Lower leg skin (tissue), 4 donors: ENCODE data around the gene EDN1. TPM values are rescaled to one million over a fixed set of nuclear protein-coding genes. Genes with fewer than 3 reads are reported as not detected.

Experiments
- DNase-seq, 2 donors: peaks; one replicate each; pipeline ENCODE4 v3.0.0-alpha.2; 2019; ENCODE audit warnings: low spot score in 2 of 2
- H3K4me3 ChIP-seq: fragments of 200-600 bp; sonication (generic); 2 replicates; pipeline ENCODE4 v1.5.1; 2017; ENCODE audit warnings: mild to moderate bottlenecking, low read depth; ENCODE audit not compliant: poor library complexity, severe bottlenecking
- POLR2A ChIP-seq, 2 donors: fragments of 450-650 bp; IDR thresholded peaks; one replicate each; pipeline ENCODE4 v1.6.1; 2016 to 2017; ENCODE audit warnings: antibody characterized with exemption in 2 of 2, mild to moderate bottlenecking in 1 of 2, moderate library complexity in 1 of 2
- WGBS, 2 donors: methylation state at CpG; one replicate each; pipeline ENCODE4 v1.1.5; 2018; 5-methylcytosine and 5-hydroxymethylcytosine counted together
- intact Hi-C: fragments of 100-400 bp; cut with DNase I; formaldehyde crosslinking; loops from one replicate; pipeline ENCODE4 v1.15.0; 2023; ENCODE audit warnings: low total_unique reads
- total RNA-seq, 4 donors: library from RNA; depleted of rRNA; stranded (reverse); fragments of >200 nt; gene quantifications; one replicate each; pipeline ENCODE4 v1.1.0, GENCODE V29; 2016
- TF ChIP-seq, protein P1 (sequence below), 3 donors: fragments of 450-650 bp; IDR thresholded peaks; one replicate each; pipeline ENCODE4 v1.5.1; 2016; ENCODE audit warnings: antibody characterized with exemption in 3 of 3, mild to moderate bottlenecking in 3 of 3, moderate library complexity in 2 of 3

Gene EDN1
- 10 to 100 TPM; 11.1 to 42.6 (median 15.5) TPM for total RNA-seq

DNA sequence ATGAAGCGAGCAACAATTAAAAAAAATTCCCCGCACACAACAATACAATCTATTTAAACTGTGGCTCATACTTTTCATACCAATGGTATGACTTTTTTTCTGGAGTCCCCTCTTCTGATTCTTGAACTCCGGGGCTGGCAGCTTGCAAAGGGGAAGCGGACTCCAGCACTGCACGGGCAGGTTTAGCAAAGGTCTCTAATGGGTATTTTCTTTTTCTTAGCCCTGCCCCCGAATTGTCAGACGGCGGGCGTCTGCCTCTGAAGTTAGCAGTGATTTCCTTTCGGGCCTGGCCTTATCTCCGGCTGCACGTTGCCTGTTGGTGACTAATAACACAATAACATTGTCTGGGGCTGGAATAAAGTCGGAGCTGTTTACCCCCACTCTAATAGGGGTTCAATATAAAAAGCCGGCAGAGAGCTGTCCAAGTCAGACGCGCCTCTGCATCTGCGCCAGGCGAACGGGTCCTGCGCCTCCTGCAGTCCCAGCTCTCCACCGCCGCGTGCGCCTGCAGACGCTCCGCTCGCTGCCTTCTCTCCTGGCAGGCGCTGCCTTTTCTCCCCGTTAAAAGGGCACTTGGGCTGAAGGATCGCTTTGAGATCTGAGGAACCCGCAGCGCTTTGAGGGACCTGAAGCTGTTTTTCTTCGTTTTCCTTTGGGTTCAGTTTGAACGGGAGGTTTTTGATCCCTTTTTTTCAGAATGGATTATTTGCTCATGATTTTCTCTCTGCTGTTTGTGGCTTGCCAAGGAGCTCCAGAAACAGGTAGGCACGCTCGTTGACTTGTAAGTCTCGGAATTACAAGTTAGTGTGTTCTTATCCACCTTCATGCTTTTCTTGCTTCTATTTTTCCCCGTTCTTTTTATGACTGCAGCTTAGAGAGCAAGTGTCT lies at the start of gene EDN1:
TSS of gene EDN1 (plus strand) at position 429 of the 888 bp plus-strand sequence. CDS start at position 698, 269 bp downstream.
- peak; percentile 73 to 94 for DNase-seq
- TF ChIP-seq, protein P1, sequence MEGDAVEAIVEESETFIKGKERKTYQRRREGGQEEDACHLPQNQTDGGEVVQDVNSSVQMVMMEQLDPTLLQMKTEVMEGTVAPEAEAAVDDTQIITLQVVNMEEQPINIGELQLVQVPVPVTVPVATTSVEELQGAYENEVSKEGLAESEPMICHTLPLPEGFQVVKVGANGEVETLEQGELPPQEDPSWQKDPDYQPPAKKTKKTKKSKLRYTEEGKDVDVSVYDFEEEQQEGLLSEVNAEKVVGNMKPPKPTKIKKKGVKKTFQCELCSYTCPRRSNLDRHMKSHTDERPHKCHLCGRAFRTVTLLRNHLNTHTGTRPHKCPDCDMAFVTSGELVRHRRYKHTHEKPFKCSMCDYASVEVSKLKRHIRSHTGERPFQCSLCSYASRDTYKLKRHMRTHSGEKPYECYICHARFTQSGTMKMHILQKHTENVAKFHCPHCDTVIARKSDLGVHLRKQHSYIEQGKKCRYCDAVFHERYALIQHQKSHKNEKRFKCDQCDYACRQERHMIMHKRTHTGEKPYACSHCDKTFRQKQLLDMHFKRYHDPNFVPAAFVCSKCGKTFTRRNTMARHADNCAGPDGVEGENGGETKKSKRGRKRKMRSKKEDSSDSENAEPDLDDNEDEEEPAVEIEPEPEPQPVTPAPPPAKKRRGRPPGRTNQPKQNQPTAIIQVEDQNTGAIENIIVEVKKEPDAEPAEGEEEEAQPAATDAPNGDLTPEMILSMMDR (IDR thresholded peaks at IDR 0.05), result no peak
- TF ChIP-seq POLR2A (IDR thresholded peaks at IDR 0.05), result no peak
- intact Hi-C loops, result loop anchor here (5.0 to 10.0 kb wide), 2 partner anchors 635 to 703 kb away; no protein-coding TSS in a partner anchor
- peak within 1 kb of the TSS; percentile 10 for H3K4me3 ChIP-seq
- WGBS, 2 donors, result 1% methylated on average over 38 of the region's 38 CpGs

DNA sequence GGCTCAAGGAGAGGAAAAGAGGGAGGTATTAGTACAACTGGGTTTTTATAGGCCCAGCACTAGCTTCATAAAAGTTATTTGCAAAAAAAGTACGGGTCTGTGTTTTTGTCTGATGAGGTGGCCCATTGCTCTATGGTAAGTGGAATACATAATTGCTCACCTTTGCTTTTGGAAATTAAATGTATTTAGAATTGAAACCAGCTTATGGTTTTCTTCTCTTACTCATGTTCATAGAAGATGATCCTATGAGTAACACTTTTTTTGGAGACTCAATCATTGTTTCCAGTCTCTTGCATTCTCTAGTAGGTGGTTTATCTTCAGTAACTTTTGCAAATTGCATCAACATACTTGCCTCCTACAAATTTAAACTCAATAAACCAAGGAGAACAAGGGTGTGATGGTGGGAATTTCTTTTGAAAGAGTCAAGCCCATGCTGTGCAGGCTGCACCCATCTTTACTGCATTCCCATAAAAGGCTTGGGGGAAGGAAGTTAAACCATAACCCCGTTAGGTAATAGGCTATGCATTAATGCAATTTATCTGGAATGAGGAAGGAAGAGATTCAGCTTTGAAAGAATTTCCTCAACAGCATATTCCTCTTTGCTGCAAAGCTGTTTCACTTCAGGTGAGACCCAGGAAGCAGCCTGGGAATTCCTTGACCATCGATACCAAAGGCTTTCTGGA lies 48.5 kb upstream of the EDN1 start:
- intact Hi-C loops, result no loop called here
- no peak for DNase-seq
- WGBS, 2 donors, result 74 to 80% methylated on average over 3 of the region's 3 CpGs
- TF ChIP-seq POLR2A (IDR thresholded peaks at IDR 0.05), result no peak
- H3K4me3 ChIP-seq, result no peak overlapping the region

DNA sequence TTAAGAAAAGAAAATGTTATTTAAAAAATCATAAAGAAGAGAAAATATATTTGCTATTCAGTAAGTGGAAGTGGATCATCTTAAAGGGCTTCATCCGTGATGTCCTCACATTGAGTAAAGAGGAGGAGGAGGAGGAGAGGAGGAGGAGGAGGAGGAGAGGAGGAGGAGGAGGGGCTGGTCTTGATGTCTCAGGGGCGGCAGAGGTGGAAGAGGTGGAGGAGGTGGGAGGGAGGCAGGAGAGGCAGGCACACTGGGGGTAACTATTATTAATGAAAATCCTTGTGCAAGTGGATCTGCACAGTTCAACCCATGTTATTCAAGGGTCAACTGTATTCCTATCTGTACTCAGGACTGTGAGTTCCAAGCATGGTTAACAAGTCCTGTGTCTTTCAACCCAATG lies 47.0 kb upstream of the EDN1 start:
- intact Hi-C loops, result no loop called here

DNA sequence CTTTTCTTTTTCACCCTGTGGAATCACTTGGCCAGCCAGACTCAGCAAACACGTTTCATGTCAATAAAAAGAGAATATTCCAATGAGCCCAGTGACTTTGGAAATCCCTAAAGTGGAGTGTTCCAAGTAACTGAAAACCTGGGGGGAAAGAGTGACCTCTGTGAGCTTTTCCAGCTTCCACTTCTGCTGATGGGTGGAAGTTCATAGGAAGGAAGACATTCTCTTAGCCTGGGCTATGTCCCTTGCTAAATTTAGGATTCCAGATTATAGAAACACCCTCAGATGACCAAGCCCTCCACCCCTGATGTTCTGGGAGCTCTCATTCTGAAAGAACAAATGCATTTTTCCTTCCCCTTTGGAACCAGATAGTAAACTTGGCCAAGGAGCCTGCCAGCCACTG lies 44.8 kb upstream of the EDN1 start:
- H3K4me3 ChIP-seq, result no peak overlapping the region
- no peak for DNase-seq
- intact Hi-C loops, result no loop called here
- 43 to 52% methylated on average over 1 of the region's 1 CpG for WGBS, 2 donors
- TF ChIP-seq, protein P1 (IDR thresholded peaks at IDR 0.05), result no peak
- no peak for TF ChIP-seq POLR2A (IDR thresholded peaks at IDR 0.05)

More for the DNA sequence above, 47.0 kb upstream of the EDN1 start:
- no peak for DNase-seq
- WGBS, 2 donors, result 89 to 96% methylated on average over 2 of the region's 2 CpGs
- no peak overlapping the region for H3K4me3 ChIP-seq
- no peak for TF ChIP-seq POLR2A (IDR thresholded peaks at IDR 0.05)
- TF ChIP-seq, protein P1 (IDR thresholded peaks at IDR 0.05), result no peak

DNA sequence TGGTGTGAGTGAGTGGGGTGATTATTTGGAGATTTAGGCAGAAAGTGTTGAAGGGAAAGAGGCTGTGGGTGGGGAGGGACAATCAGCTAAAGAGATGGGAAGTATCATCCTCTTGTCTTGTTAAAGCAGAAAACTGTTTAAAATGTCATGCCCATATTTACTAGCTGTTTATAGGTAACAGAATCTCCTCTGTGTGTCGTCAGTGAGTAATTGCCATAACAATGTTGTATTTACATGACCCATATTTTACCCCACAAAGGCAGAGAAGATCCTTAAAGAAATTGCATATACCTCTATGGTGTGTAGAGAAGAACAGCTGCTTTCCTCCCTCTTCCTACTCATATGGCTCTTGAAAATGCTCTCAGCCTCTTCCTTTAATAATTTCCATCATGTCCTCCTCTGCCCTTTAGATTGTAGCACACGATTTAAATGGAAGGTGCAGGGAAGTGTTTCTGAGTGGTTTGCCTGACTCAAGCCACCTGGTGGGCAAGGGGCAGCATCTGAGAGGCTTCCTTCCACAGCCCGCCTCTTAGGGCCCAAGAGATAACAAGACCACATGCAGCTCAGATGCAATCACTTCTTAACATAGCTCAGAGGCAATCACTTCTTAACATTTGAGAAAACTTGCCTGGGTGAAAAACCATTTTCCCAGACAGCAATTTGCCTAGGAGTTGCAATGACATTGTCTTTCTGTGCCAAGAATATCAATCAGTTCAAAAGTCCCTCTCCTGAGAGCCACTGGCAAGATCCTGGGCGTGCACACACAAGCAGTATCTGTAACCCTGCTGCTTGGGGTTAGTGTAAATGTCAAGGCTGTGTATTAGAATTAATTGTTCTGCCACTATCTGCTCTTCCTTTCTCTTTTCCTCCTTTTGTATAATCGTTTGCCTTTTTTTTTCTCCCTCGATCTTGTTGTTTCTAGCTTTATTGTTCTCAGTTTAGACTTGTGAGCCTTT lies 44.1 kb upstream of the EDN1 start:
- H3K4me3 ChIP-seq, result no peak overlapping the region
- TF ChIP-seq, protein P1 (IDR thresholded peaks at IDR 0.05), result no peak
- no peak for TF ChIP-seq POLR2A (IDR thresholded peaks at IDR 0.05)
- DNase-seq, result no peak
- intact Hi-C loops, result no loop called here
- 44 to 50% methylated on average over 6 of the region's 6 CpGs for WGBS, 2 donors
